IMR-90 (cell line): ENCODE results near the gene RALGPS2. TPM values are rescaled to one million over a fixed set of nuclear protein-coding genes. Genes with fewer than 3 reads are reported as not detected.

ENCODE experiments used
- ATAC-seq: fragments of 200-7000 bp; cut with Tn5 transposase; 2 replicates; pipeline ENCODE4 v1.9.1; 2020; ENCODE audit warnings: low read depth, mild to moderate bottlenecking, moderate library complexity
- BruUV-seq: library from RNA; stranded (reverse); fragments of 400-500 nt; replicated peaks from 2 replicates; lab custom pipeline; 2021; lab: Mats Ljungman, UMichigan
- CTCF ChIA-PET: fragments of 300-600 bp; formaldehyde crosslinking; extraction: SDS; loops from one replicate; lab custom pipeline; 2021; ENCODE audit warnings: antibody characterized with exemption; lab: Yijun Ruan, JAX
- POLR2A ChIA-PET: fragments of 300-600 bp; sonication (Branson Sonifier 250); formaldehyde crosslinking; loops from one replicate; lab custom pipeline; 2022; ENCODE audit warnings: antibody characterized with exemption; ENCODE audit not compliant: unreplicated experiment; lab: Charles Lee
- DNase-seq: peaks from one replicate; pipeline ENCODE4 v3.0.0; 2013
- H2AFZ ChIP-seq: replicated peaks from 2 replicates; pipeline ENCODE3; 2013; ENCODE audit warnings: low read length, mild to moderate bottlenecking; ENCODE audit not compliant: poor library complexity
- H2AK5ac ChIP-seq: 2 replicates; pipeline ENCODE4 v1.6.1; 2013; ENCODE audit warnings: low read depth, low read length, inconsistent platforms
- H2AK9ac ChIP-seq: replicated peaks from 2 replicates; pipeline ENCODE3; 2013; ENCODE audit warnings: mild to moderate bottlenecking, low read depth, low read length, moderate library complexity; ENCODE audit not compliant: poor library complexity
- H2BK120ac ChIP-seq: 2 replicates; pipeline ENCODE4 v1.6.1; 2013; ENCODE audit warnings: low read depth, low read length, inconsistent platforms
- H2BK15ac ChIP-seq: 3 replicates; pipeline ENCODE4 v1.6.1; 2013; ENCODE audit warnings: low read depth, low read length, inconsistent platforms
- H2BK20ac ChIP-seq: 2 replicates; pipeline ENCODE4 v1.6.1; 2013; ENCODE audit warnings: low read depth, mild to moderate bottlenecking, inconsistent platforms, low read length, moderate library complexity
- H2BK5ac ChIP-seq: 2 replicates; pipeline ENCODE4 v1.6.1; 2013; ENCODE audit warnings: mild to moderate bottlenecking, low read depth, low read length, inconsistent platforms; ENCODE audit not compliant: poor library complexity, severe bottlenecking
- H3K14ac ChIP-seq: replicated peaks from 2 replicates; pipeline ENCODE4 v1.6.1; 2013; ENCODE audit warnings: low read depth, low read length, inconsistent platforms
- H3K18ac ChIP-seq: 2 replicates; pipeline ENCODE4 v1.6.1; 2013; ENCODE audit warnings: low read depth, low read length, control low read depth
- H3K23ac ChIP-seq: 2 replicates; pipeline ENCODE4 v1.6.1; 2013; ENCODE audit warnings: low read depth, low read length, inconsistent platforms
- H3K27ac ChIP-seq: 2 replicates; pipeline ENCODE4 v1.5.1; 2013; ENCODE audit warnings: mild to moderate bottlenecking, control low read depth, low read length; ENCODE audit not compliant: insufficient read depth
- H3K27me3 ChIP-seq: 2 replicates; pipeline ENCODE4 v1.6.1; 2013; ENCODE audit warnings: low read length; ENCODE audit not compliant: control insufficient read depth, insufficient read depth
- H3K36me3 ChIP-seq: 2 replicates; pipeline ENCODE4 v1.6.1; 2013; ENCODE audit warnings: low read length, mixed read lengths; ENCODE audit not compliant: control insufficient read depth, insufficient read depth
- H3K4ac ChIP-seq: 2 replicates; pipeline ENCODE4 v1.6.1; 2013; ENCODE audit warnings: low read depth, low read length, inconsistent platforms
- H3K4me1 ChIP-seq: 2 replicates; pipeline ENCODE4 v1.6.1; 2013; ENCODE audit warnings: low read length, mixed read lengths; ENCODE audit not compliant: control insufficient read depth, insufficient read depth
- H3K4me2 ChIP-seq: 2 replicates; pipeline ENCODE4 v1.6.1; 2013; ENCODE audit warnings: low read depth, mild to moderate bottlenecking, control low read depth, low read length, moderate library complexity
- H3K4me3 ChIP-seq: 2 replicates; pipeline ENCODE4 v1.5.1; 2013; ENCODE audit warnings: low read depth, mild to moderate bottlenecking, control low read depth, low read length, moderate library complexity; ENCODE audit not compliant: insufficient read depth
- H3K56ac ChIP-seq: 2 replicates; pipeline ENCODE4 v1.6.1; 2013; ENCODE audit warnings: low read length, inconsistent platforms; ENCODE audit not compliant: insufficient read depth; ENCODE audit errors: extremely low read depth
- H3K79me1 ChIP-seq, 2 experiments: 2 replicates each; pipeline ENCODE4 v1.6.1; 2013; ENCODE audit warnings: low read length in 2 of 2, inconsistent platforms in 1 of 2, low read depth in 1 of 2
- H3K9ac ChIP-seq: 2 replicates; pipeline ENCODE4 v1.6.1; 2013; ENCODE audit warnings: low read depth, low read length, control low read depth
- H3K9me1 ChIP-seq: 2 replicates; pipeline ENCODE4 v1.6.1; 2013; ENCODE audit warnings: low read length, inconsistent platforms; ENCODE audit not compliant: insufficient read depth
- H3K9me3 ChIP-seq: 2 replicates; pipeline ENCODE4 v1.6.1; 2013; ENCODE audit warnings: low read length; ENCODE audit not compliant: control insufficient read depth, insufficient read depth
- H4K20me1 ChIP-seq: 2 replicates; pipeline ENCODE4 v1.6.1; 2013; ENCODE audit warnings: low read length, inconsistent platforms; ENCODE audit not compliant: insufficient read depth
- H4K5ac ChIP-seq: 2 replicates; pipeline ENCODE4 v1.6.1; 2013; ENCODE audit warnings: mild to moderate bottlenecking, low read depth, low read length, control low read depth
- H4K8ac ChIP-seq, 2 experiments: 2 replicates each; pipeline ENCODE4 v1.6.1; 2013; ENCODE audit warnings: low read depth in 2 of 2, low read length in 2 of 2, control low read depth in 1 of 2, inconsistent platforms in 1 of 2
- H4K91ac ChIP-seq: 2 replicates; pipeline ENCODE4 v1.6.1; 2013; ENCODE audit warnings: low read depth, low read length, inconsistent platforms; ENCODE audit not compliant: insufficient read depth
- BHLHE40 ChIP-seq: fragments of 150-350 bp; IDR thresholded peaks from 2 replicates; pipeline ENCODE4 v1.6.1; 2016; ENCODE audit warnings: mild to moderate bottlenecking, low read depth, low read length
- CEBPB ChIP-seq: IDR thresholded peaks from 2 replicates; pipeline ENCODE4 v1.6.1; 2012; ENCODE audit warnings: low read depth, low read length, improper control_type of control experiment
- CHD1 ChIP-seq: IDR thresholded peaks from 2 replicates; pipeline ENCODE4 v1.6.1; 2012; ENCODE audit warnings: low read depth, low read length, improper control_type of control experiment
- CTCF ChIP-seq: conservative IDR thresholded peaks from 2 replicates; pipeline ENCODE4 v1.5.1; 2012; ENCODE audit warnings: mild to moderate bottlenecking, low read depth, low read length, improper control_type of control experiment
- ELK1 ChIP-seq: fragments of 150-350 bp; IDR thresholded peaks from 2 replicates; pipeline ENCODE4 v1.6.1; 2016; ENCODE audit warnings: low read depth, mild to moderate bottlenecking, low read length, moderate library complexity, borderline replicate concordance
- FOS ChIP-seq: fragments of 150-350 bp; IDR thresholded peaks from 2 replicates; pipeline ENCODE4 v1.6.1; 2016; ENCODE audit warnings: low read depth, low read length
- MAFK ChIP-seq: IDR thresholded peaks from 2 replicates; pipeline ENCODE4 v1.6.1; 2012; ENCODE audit warnings: low read depth, low read length, improper control_type of control experiment
- MAZ ChIP-seq: IDR thresholded peaks from 2 replicates; pipeline ENCODE4 v1.6.1; 2012; ENCODE audit warnings: low read depth, mild to moderate bottlenecking, low read length, improper control_type of control experiment, moderate library complexity, borderline replicate concordance
- MXI1 ChIP-seq: IDR thresholded peaks from 2 replicates; pipeline ENCODE4 v1.6.1; 2012; ENCODE audit warnings: low read depth, mild to moderate bottlenecking, low read length, moderate library complexity, borderline replicate concordance
- NFE2L2 ChIP-seq: fragments of 150-350 bp; IDR thresholded peaks from 2 replicates; pipeline ENCODE4 v1.6.1; 2016; ENCODE audit warnings: low read depth, mild to moderate bottlenecking, low read length
- POLR2A ChIP-seq: IDR thresholded peaks from 2 replicates; pipeline ENCODE4 v1.6.1; 2012; ENCODE audit warnings: mild to moderate bottlenecking, low read depth, low read length
- RAD21 ChIP-seq: IDR thresholded peaks from 2 replicates; pipeline ENCODE4 v1.6.1; 2012; ENCODE audit warnings: low read length, improper control_type of control experiment
- RCOR1 ChIP-seq: IDR thresholded peaks from 2 replicates; pipeline ENCODE4 v1.6.1; 2012; ENCODE audit warnings: mild to moderate bottlenecking, low read length, improper control_type of control experiment; ENCODE audit not compliant: insufficient replicate concordance
- RFX5 ChIP-seq: IDR thresholded peaks from 2 replicates; pipeline ENCODE4 v1.8.0; 2012; ENCODE audit warnings: low read depth, mild to moderate bottlenecking, low read length, moderate library complexity
- SMC3 ChIP-seq: fragments of 150-350 bp; IDR thresholded peaks from 2 replicates; pipeline ENCODE4 v1.6.1; 2016; ENCODE audit warnings: low read depth, mild to moderate bottlenecking, antibody characterized with exemption, low read length, moderate library complexity
- USF2 ChIP-seq: fragments of 150-350 bp; IDR thresholded peaks from 2 replicates; pipeline ENCODE4 v1.6.1; 2017; ENCODE audit warnings: mild to moderate bottlenecking, antibody characterized with exemption, low read length, low read depth
- WGBS, 2 experiments: methylation state at CpG; one replicate each; pipeline versions ENCODE4 v1.1.5 to v1.1.7; 2013; ENCODE audit warnings: missing lambda C conversion rate in 2 of 2; ENCODE audit not compliant: insufficient read length in 1 of 2; ENCODE audit errors: extremely low coverage in 2 of 2; 5-methylcytosine and 5-hydroxymethylcytosine counted together
- dilution Hi-C: fragments of 300-500 bp; cut with HindIII; formaldehyde crosslinking; loops from one replicate; pipeline ENCODE4 v1.14.3; 2018; ENCODE audit warnings: low sequenced_read_pairs; ENCODE audit not compliant: unreplicated experiment
- in situ Hi-C: fragments of 300-500 bp; cut with MboI; formaldehyde crosslinking; loops from 3 replicates; pipeline ENCODE4 v1.14.3; 2019; ENCODE audit warnings: low sequenced_read_pairs, inconsistent platforms, mixed read lengths
- intact Hi-C: fragments of 100-400 bp; cut with micrococcal nuclease; formaldehyde crosslinking; loops from 2 replicates; pipeline ENCODE4 v1.10.0; 2022
- polyA plus RNA-seq, 3 experiments: library from polyadenylated mRNA; depleted of rRNA; stranded (reverse); fragments of >200 nt; gene quantifications; 2 replicates each; pipeline ENCODE4 v1.2.3, GENCODE V29; 2012; ENCODE audit warnings: low replicate concordance in 1 of 3
- total RNA-seq: library from RNA; depleted of rRNA; stranded (reverse); fragments of >200 nt; gene quantifications from 2 replicates; pipeline ENCODE4 v1.2.3, GENCODE V29; 2012

The RALGPS2 gene
- total and polyA plus RNA-seq, 2 of the 4 experiments (the other 2 are of a cell fraction), result 13.8 to 148 TPM

GRCh38 chr1:178689769-178690168 lies 35.3 kb upstream of the RALGPS2 start:
- H3K36me3 ChIP-seq, result no peaks in the 10 kb centered on the region
- peak; percentile 52 for DNase-seq
- in situ Hi-C loops (no loop called here), intact Hi-C loops (no loop called here), dilution Hi-C loops (no loop called here)
- H4K8ac ChIP-seq, result peak overlapping the region; percentile 10 to 68; a peak in 2 of 4 replicates
- peak overlapping the region; percentile 14; the same call in 1 of the 2 replicates for H3K14ac ChIP-seq
- H3K4me3 ChIP-seq, result no peak overlapping the region
- H3K23ac ChIP-seq, result no peak overlapping the region
- no peak overlapping the region for H2AK9ac ChIP-seq
- no peak overlapping the region for H4K5ac ChIP-seq
- 0 out of 3 replicates have a peak overlapping the region, but pooled peaks have one; percentile 4 for H2BK15ac ChIP-seq
- no peaks in the 10 kb centered on the region for H3K27me3 ChIP-seq
- H3K9ac ChIP-seq, result no peak overlapping the region; the same call in 1 of the 2 replicates
- peak overlapping the region; percentile 27; the same call in 1 of the 2 replicates for H4K91ac ChIP-seq
- peak overlapping the region; percentile 50; the same call in 1 of the 2 replicates for H2BK120ac ChIP-seq
- no peak for TF ChIP-seq ELK1
- no peak for TF ChIP-seq RAD21
- TF ChIP-seq NFE2L2, result no peak
- TF ChIP-seq MAZ, result no peak
- no peak for TF ChIP-seq FOS
- TF ChIP-seq USF2, result no peak
- no peak for TF ChIP-seq RCOR1
- TF ChIP-seq BHLHE40, result no peak
- TF ChIP-seq CHD1, result no peak
- no peak for TF ChIP-seq MAFK
- no peak for TF ChIP-seq SMC3
- TF ChIP-seq CEBPB, result no peak
- no peak for TF ChIP-seq MXI1
- TF ChIP-seq RFX5, result no peak
- TF ChIP-seq POLR2A, result no peak
- no peak for TF ChIP-seq CTCF
- no CpG with 5 or more reads among the region's 2 CpGs for WGBS, 2 experiments
- no peaks in the 10 kb centered on the region for H4K20me1 ChIP-seq
- peak; percentile 70 for ATAC-seq
- H3K9me1 ChIP-seq, result no peaks in the 10 kb centered on the region
- peak overlapping the region; percentile 63; the same call in 1 of the 2 replicates for H3K18ac ChIP-seq
- H3K27ac ChIP-seq, result peak overlapping the region; percentile 43; the same call in 1 of the 2 replicates
- BruUV-seq, result no TSS peak
- H3K56ac ChIP-seq, result peak overlapping the region; percentile 7; the same call in 1 of the 2 replicates
- peak overlapping the region; percentile 84 for H2BK5ac ChIP-seq
- H3K4me2 ChIP-seq, result no peak overlapping the region
- ChIA-PET CTCF (interaction anchor here (1.0 to 2.0 kb wide), 2 partner anchors 11 to 147 kb away, joined by 4 to 6 read pairs; no protein-coding TSS in a partner anchor), POLR2A (no interaction called here)
- H3K4me1 ChIP-seq, result peaks cover 6% of the 10 kb centered on the region
- no peak overlapping the region for H2AK5ac ChIP-seq
- H3K9me3 ChIP-seq, result no peaks in the 10 kb centered on the region
- no peak overlapping the region for H2AFZ ChIP-seq
- no peak overlapping the region for H2BK20ac ChIP-seq
- no peaks in the 10 kb centered on the region for H3K79me1 ChIP-seq
- peak overlapping the region; percentile 61 for H3K4ac ChIP-seq
